ENCODE results near the gene RIN1. TPM values are rescaled to one million over a fixed set of nuclear protein-coding genes. Genes with fewer than 3 reads are reported as not detected.
"Not testable (repeated sequence)": the region's sequence is repeated elsewhere in the genome, so short reads cannot be mapped to it uniquely, and the experiment has no call there.

Gene RIN1
- total RNA-seq, 2 experiments from 2014 or later: 0.53 to 0.75 TPM

- ChIA-PET CTCF (interaction anchor here (1.0 to 1.6 kb wide), 4 partner anchors 8 to 16 kb away, joined by 3 to 11 read pairs (median 4); no protein-coding TSS in a partner anchor), POLR2A (no interaction called here)
These were observed 8.8 kb downstream of the RIN1 start for GRCh38 chr11:66327171-66328030.

DNA sequence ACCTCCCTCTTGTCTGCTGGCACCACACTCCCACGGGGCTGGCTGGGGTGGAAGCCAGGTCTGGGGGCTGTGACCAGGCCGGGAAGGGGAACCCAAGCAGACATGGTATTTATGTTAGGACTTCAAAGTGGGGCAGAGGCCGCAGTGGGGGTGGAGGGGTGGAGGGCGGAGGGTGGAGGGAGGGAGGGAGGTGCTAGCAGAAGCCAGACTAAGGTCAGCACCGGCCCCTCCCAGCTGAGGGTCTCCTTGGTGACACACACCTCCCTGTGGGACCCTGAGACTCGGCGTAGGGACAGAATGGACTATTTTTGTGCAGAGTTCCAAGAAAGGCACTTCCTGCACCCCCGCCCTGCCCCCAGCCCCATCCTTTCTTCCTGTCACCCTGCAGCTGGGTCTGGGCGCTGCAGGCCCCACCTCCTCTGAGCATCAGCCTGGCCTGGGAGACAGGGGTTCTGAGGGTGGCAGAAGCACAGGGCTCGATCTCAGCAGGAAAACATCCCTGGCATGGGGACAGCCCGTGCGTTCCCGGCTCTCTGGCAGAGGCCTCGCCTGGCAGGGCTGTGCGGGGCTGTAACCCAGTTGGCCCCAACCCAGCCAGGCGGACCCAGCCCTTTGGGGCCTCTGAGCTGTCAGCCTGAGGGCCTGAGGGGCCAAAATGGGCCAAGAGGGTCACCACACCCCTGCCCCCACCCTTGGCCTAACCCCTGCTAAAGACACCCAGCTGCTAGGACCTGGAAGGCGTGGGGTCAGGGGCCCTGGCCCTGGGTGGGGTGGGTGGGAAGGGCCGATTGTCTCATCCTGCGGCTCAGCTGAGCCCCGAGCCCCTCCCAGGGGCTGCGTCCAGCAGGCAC, 9.7 kb downstream of the RIN1 start:
- ChIA-PET CTCF (interaction anchor here (0.6 to 1.6 kb wide), 5 partner anchors 8 to 103 kb away, joined by 3 to 11 read pairs (median 4); no protein-coding TSS in a partner anchor), POLR2A (interaction anchor here (0.7 kb wide), 1 partner anchor 9 kb away, joined by 3 read pairs; no protein-coding TSS in a partner anchor)

GRCh38 chr11:66325263-66325671, 11.0 kb downstream of the RIN1 start:
- POLR2A ChIA-PET: interaction anchor here (1.1 kb wide), 1 partner anchor 12 kb away, joined by 5 read pairs; no protein-coding TSS in a partner anchor
- CTCF ChIA-PET: interaction anchor here (0.6 to 1.8 kb wide), 3 partner anchors 8 to 46 kb away, joined by 3 to 5 read pairs (median 5); partner anchors contain the start of gene CD248

DNA sequence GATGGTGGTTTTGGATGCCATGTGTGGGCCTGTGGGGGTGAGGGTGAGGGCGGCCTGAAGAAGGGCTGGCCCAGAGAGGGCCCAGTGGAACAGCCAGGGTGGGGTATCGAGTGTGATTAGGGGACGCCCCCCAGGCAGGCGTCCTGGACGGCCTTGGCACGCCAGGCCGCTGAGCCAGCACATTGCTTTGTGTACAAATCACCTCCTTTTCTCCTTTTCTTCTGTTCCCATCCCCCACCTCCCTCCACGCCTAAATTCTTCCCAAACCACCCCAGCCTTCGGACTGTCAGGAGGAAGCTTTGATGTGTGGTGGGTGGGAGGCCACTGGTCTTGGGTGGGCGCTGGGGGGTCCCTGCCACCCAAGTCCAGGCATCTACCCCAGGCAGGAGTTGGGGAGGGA, 11.6 kb downstream of the RIN1 start:
- POLR2A ChIA-PET: interaction anchor here (1.1 kb wide), 1 partner anchor 12 kb away, joined by 5 read pairs; no protein-coding TSS in a partner anchor
- CTCF ChIA-PET: interaction anchor here (0.7 to 1.8 kb wide), 2 partner anchors 7 to 12 kb away, joined by 3 to 5 read pairs; partner anchors contain the start of gene CD248

DNA sequence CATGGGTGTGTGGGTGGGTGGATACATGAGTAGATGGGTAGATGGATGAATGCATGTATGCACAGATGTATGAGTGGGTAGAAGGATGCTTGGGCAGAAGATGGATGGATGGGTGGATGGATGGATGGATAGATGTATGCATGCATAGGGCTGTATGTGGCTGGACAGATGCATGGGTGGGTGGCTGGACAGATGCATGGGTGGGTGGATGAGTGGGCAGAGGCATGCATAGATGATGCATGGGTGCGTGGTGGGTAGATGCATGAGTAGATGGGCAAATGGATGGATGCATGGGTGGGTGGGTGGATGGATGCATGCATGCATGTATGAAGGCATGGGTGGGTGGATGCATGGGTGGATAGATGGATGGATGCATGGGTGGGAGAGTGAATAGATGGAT, 12.6 kb downstream of the RIN1 start:
- CTCF ChIA-PET: no interaction called here

GRCh38 chr11:66322732-66323427, 13.4 kb downstream of the RIN1 start:
- CTCF ChIA-PET: no interaction called here

More for the DNA sequence above, 12.6 kb downstream of the RIN1 start:
- POLR2A ChIA-PET: no interaction called here

GRCh38 chr11:66321606-66322005, 14.6 kb downstream of the RIN1 start:
- CTCF ChIA-PET: interaction anchor here (1.2 kb wide), 1 partner anchor 9 kb away, joined by 5 read pairs; no protein-coding TSS in a partner anchor
- POLR2A ChIA-PET: no interaction called here

More at GRCh38 chr11:66322732-66323427, 13.4 kb downstream of the RIN1 start:
- POLR2A ChIA-PET: interaction anchor here (1.3 kb wide), 1 partner anchor 11 kb away, joined by 3 read pairs; no protein-coding TSS in a partner anchor

GRCh38 chr11:66320748-66321147, 15.5 kb downstream of the RIN1 start:
- POLR2A ChIA-PET, CTCF ChIA-PET: not testable (repeated sequence)

DNA sequence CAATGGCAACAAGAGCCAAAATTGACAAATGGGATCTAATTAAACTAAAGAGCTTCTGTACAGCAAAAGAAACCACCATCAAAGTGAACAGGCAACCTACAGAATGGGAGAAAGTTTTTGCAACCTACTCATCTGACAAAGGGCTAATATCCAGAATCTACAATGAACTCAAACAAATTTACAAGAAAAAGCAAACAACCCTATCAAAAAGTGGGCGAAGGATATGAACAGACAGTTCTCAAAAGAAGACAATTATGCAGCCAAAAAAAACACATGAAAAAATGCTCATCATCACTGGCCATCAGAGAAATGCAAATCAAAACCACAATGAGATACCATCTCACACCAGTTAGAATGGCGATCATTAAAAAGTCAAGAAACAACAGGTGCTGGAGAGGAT, 15.9 kb downstream of the RIN1 start:
- CTCF ChIA-PET, POLR2A ChIA-PET: not testable (repeated sequence)

GRCh38 chr11:66318600-66318970, 17.6 kb downstream of the RIN1 start:
- CTCF ChIA-PET: interaction anchor here (0.7 to 8.1 kb wide), 4 partner anchors 8 to 121 kb away, joined by 3 to 111 read pairs (median 6); partner anchors contain the start of genes MRPL11 and RIN1
- POLR2A ChIA-PET: interaction anchor here (1.8 to 2.1 kb wide), 2 partner anchors 27 to 30 kb away, joined by 6 to 9 read pairs; partner anchors contain the start of genes BRMS1 and YIF1A

GRCh38 chr11:66317723-66318599, 18.3 kb downstream of the RIN1 start:
- ChIA-PET CTCF (interaction anchor here (0.6 to 8.1 kb wide), 7 partner anchors 7 to 121 kb away, joined by 3 to 111 read pairs (median 4); partner anchors contain the start of genes MRPL11 and RIN1), POLR2A (interaction anchor here (0.6 to 2.1 kb wide), 7 partner anchors 8 to 228 kb away, joined by 3 to 9 read pairs (median 6); partner anchors contain the start of genes ACTN3, BRMS1 and YIF1A)

- ChIA-PET POLR2A (interaction anchor here (0.6 to 2.1 kb wide), 8 partner anchors 9 to 229 kb away, joined by 3 to 9 read pairs (median 4); partner anchors contain the start of genes ACTN3, BRMS1 and YIF1A), CTCF (interaction anchor here (0.6 to 8.1 kb wide), 5 partner anchors 8 to 122 kb away, joined by 3 to 111 read pairs (median 6); partner anchors contain the start of genes MRPL11 and RIN1)
These were observed 18.9 kb downstream of the RIN1 start for GRCh38 chr11:66317322-66317722.

DNA sequence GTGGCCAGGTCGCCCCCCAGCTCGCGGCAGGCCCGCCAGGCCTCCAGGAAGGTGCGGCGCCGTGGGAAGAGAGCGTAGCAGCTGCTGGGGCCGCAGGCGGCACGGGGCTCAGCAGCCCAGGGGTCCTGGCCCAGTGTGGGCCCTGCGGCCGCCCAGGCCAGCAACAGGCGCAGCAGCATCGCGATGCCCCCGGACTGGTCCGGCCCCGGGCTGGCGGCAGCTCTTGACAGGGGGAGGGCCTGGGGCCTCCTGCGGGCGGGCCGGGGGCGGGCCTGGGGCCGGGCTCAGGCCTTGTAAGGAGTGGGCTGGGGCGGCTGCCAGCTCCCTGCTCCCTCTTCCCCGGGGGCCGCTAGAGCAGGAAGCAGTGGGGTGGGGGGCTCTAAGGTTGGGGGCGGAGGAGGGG, 19.4 kb downstream of the RIN1 start, which contains the start of gene CD248:
CD248 (minus strand) TSS at position 196 of the 403 bp plus-strand sequence; CDS start at position 179, 17 bp downstream.
- CTCF ChIA-PET: interaction anchor here (1.1 to 8.1 kb wide), 3 partner anchors 8 to 122 kb away, joined by 3 to 111 read pairs (median 7); partner anchors contain the start of genes MRPL11 and RIN1
- POLR2A ChIA-PET: interaction anchor here (0.6 to 2.1 kb wide), 6 partner anchors 9 to 229 kb away, joined by 3 to 9 read pairs (median 3); partner anchors contain the start of genes ACTN3, BRMS1 and YIF1A

DNA sequence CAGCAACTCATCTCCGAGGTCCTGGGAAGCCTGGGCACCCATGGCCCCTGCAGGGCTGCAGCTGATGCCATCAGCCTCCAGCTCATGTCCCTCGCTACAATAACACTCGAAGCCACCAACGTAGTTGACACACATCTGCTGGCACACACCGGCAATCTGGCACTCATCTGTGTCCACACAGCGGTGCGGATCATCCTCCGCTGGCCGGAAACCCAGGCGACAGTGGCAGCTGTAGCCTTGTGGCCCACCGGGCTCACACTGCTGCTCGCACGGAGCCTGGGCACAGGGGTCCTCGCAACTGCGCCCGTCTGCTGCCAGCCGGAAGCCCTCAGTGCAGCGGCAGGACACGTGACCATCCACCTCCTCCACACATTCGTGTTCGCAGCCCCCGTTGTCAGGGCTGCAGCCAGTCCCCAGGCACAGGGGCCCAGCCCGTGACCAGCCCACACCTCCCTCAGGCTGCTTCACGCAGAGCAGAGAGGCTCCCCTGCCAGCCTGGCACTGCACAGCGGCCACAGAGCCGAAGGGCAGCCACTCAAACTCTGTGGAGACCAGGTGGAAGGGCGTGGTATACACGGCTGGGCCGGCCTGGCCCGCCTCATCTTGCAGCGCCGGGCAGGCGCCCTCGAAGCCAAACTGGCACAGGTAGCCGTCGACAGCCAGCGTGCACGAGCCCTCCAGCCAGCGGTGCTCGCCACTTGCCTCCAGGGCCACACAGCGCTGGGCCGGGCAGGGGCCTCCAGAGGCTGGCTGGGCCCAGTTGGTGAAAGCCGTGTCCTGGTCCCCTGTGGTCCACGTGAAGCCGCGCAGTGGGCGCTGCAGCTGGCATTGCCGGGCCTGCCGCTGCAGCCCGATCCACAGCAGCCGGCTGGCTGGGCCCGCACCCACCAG, 20.1 kb downstream of the RIN1 start:
- ChIA-PET POLR2A (interaction anchor here (1.1 to 2.1 kb wide), 2 partner anchors 29 to 56 kb away, joined by 3 to 6 read pairs; partner anchors contain the start of gene BRMS1), CTCF (interaction anchor here (1.0 to 8.1 kb wide), 4 partner anchors 16 to 72 kb away, joined by 3 to 111 read pairs (median 4); partner anchors contain the start of gene RIN1)

- POLR2A ChIA-PET: no interaction called here
- CTCF ChIA-PET: interaction anchor here (1.0 to 8.1 kb wide), 4 partner anchors 17 to 73 kb away, joined by 3 to 111 read pairs (median 4); partner anchors contain the start of gene RIN1
These were observed 20.7 kb downstream of the RIN1 start for GRCh38 chr11:66315498-66315885.

Measured in activated CD8-positive, alpha-beta memory T cell treated with anti-CD3 and anti-CD28 coated beads for 36 hours (primary cell).